ENCODE measurements around the gene FAM131A.
A peak's percentile ranks its signal among the peaks of the same experiment; 100 is the strongest.

FAM131A gene

DNA sequence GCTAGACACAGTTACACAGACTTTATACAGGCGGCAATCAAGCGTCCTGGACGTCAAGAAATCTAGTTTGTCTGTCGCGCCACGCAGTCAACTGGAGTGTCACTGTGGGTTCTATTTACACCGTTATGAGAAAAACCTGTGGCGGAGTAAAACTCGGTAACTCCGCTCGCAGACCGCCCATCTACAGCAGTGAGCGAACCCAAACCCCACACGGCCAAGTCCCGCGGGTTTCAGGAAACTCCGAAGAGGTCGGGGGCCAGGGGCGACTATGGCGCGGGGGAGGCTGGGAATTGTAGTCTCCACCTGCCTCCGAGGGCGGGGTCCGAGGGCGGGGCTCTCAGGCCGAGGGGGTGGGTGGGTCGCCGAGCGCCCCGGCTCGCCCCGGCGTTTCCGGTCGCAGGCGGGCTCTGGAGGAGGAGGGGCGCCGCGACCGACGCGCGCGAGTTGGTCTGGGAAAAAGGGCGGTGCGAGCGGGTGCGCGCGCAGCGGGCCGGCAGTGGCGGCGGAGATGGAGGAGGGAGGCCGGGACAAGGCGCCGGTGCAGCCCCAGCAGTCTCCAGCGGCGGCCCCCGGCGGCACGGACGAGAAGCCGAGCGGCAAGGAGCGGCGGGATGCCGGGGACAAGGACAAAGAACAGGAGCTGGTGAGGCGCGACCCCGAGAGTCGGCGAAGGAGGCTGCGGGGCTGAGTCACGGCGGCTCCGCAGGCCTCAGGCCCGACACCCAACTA is 38.5 kb upstream of the FAM131A start, which contains the start of gene PSMD2:
Gene PSMD2 (plus strand): TSS at position 483 of the 729 bp plus-strand sequence. CDS start 26 bp downstream, at position 509.
- H3K4me1 ChIP-seq (ENCODE audit: control insufficient read depth, insufficient read depth, low read length), result no peaks in the 10 kb centered on the region
- ChIA-PET CTCF (interaction anchor here (0.6 to 1.8 kb wide), 2 partner anchors 10 to 844 kb away, joined by 3 to 6 read pairs; no protein-coding TSS in a partner anchor), POLR2A (no interaction called here)
- peak within 1 kb of the TSS; percentile 76 for H3K27ac ChIP-seq (ENCODE audit: extremely low read depth, low read depth, low read length)
- peaks cover 15 to 44% of the 10 kb centered on the region in 2 experiments; a peak in 2 of 3 replicates for H3K36me3 ChIP-seq (ENCODE audit: control insufficient read depth in 2 of 2, insufficient read depth in 1 of 2, low read length in 2 of 2)
- peak within 1 kb of the TSS; percentile 98 for H3K4me3 ChIP-seq (ENCODE audit: low read depth, low read length)
- no peaks in the 10 kb centered on the region for H3K9me3 ChIP-seq (ENCODE audit: control insufficient read depth, insufficient read depth, low read depth, low read length)
- TF ChIP-seq KLF9 (tag by site-specific recombination; IDR thresholded peaks at IDR 0.05; ENCODE audit: low read depth) (peak; percentile 77), ZFP37 (tag by site-specific recombination; IDR thresholded peaks at IDR 0.05) (peak; percentile 65; the same call in 1 of the 2 replicates), ZNF76 (tag by site-specific recombination; IDR thresholded peaks at IDR 0.05; ENCODE audit: borderline replicate concordance, low read depth) (peak; percentile 75; the same call in 1 of the 2 replicates), KLF8 (tag by site-specific recombination; IDR thresholded peaks at IDR 0.05) (peak; percentile 40; the same call in 1 of the 2 replicates), ZNF324 (tag by site-specific recombination; IDR thresholded peaks at IDR 0.05) (no peak), BCL11A (tag by site-specific recombination; IDR thresholded peaks at IDR 0.05; ENCODE audit: low read depth) (no peak), ZNF843 (tag by site-specific recombination; IDR thresholded peaks at IDR 0.05) (peak; percentile 25; the same call in 1 of the 2 replicates), ZNF335 (tag by site-specific recombination; conservative IDR thresholded peaks at IDR 0.05) (peak; percentile 62), SP2 (tag by site-specific recombination; IDR thresholded peaks at IDR 0.05) (peak; percentile 62), KLF16 (tag by site-specific recombination; IDR thresholded peaks at IDR 0.05) (0 out of 2 replicates have a peak, but pooled peaks have one; percentile 24), ZNF2 (tag by site-specific recombination; IDR thresholded peaks at IDR 0.05) (peak; percentile 36; the same call in 1 of the 2 replicates), ZFP41 (tag by site-specific recombination; IDR thresholded peaks at IDR 0.05; ENCODE audit: borderline replicate concordance) (no peak), ZNF16 (tag by site-specific recombination; IDR thresholded peaks at IDR 0.05; ENCODE audit: low read depth) (no peak), ZNF121 (tag by site-specific recombination; IDR thresholded peaks at IDR 0.05) (0 out of 2 replicates have a peak, but pooled peaks have one; percentile 14), ZFHX2 (tag by site-specific recombination; conservative IDR thresholded peaks at IDR 0.05) (peak; percentile 65), MZF1 (tag by site-specific recombination; IDR thresholded peaks at IDR 0.05; ENCODE audit: borderline replicate concordance) (no peak), ZBTB17 (tag by site-specific recombination; IDR thresholded peaks at IDR 0.05) (peak; percentile 36; the same call in 1 of the 2 replicates), SP3 (tag by site-specific recombination; IDR thresholded peaks at IDR 0.05) (peak; percentile 66)
- TF ChIP-seq, protein P1, sequence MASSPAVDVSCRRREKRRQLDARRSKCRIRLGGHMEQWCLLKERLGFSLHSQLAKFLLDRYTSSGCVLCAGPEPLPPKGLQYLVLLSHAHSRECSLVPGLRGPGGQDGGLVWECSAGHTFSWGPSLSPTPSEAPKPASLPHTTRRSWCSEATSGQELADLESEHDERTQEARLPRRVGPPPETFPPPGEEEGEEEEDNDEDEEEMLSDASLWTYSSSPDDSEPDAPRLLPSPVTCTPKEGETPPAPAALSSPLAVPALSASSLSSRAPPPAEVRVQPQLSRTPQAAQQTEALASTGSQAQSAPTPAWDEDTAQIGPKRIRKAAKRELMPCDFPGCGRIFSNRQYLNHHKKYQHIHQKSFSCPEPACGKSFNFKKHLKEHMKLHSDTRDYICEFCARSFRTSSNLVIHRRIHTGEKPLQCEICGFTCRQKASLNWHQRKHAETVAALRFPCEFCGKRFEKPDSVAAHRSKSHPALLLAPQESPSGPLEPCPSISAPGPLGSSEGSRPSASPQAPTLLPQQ (tag by site-specific recombination; IDR thresholded peaks at IDR 0.05), result peak; percentile 41; the same call in 1 of the 2 replicates
- TF ChIP-seq, protein P2, sequence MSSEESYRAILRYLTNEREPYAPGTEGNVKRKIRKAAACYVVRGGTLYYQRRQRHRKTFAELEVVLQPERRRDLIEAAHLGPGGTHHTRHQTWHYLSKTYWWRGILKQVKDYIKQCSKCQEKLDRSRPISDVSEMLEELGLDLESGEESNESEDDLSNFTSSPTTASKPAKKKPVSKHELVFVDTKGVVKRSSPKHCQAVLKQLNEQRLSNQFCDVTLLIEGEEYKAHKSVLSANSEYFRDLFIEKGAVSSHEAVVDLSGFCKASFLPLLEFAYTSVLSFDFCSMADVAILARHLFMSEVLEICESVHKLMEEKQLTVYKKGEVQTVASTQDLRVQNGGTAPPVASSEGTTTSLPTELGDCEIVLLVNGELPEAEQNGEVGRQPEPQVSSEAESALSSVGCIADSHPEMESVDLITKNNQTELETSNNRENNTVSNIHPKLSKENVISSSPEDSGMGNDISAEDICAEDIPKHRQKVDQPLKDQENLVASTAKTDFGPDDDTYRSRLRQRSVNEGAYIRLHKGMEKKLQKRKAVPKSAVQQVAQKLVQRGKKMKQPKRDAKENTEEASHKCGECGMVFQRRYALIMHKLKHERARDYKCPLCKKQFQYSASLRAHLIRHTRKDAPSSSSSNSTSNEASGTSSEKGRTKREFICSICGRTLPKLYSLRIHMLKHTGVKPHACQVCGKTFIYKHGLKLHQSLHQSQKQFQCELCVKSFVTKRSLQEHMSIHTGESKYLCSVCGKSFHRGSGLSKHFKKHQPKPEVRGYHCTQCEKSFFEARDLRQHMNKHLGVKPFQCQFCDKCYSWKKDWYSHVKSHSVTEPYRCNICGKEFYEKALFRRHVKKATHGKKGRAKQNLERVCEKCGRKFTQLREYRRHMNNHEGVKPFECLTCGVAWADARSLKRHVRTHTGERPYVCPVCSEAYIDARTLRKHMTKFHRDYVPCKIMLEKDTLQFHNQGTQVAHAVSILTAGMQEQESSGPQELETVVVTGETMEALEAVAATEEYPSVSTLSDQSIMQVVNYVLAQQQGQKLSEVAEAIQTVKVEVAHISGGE (tag by site-specific recombination; conservative IDR thresholded peaks at IDR 0.05; ENCODE audit: low read depth), result peak; percentile 38; the same call in 1 of the 2 replicates
- TF ChIP-seq, protein P3, sequence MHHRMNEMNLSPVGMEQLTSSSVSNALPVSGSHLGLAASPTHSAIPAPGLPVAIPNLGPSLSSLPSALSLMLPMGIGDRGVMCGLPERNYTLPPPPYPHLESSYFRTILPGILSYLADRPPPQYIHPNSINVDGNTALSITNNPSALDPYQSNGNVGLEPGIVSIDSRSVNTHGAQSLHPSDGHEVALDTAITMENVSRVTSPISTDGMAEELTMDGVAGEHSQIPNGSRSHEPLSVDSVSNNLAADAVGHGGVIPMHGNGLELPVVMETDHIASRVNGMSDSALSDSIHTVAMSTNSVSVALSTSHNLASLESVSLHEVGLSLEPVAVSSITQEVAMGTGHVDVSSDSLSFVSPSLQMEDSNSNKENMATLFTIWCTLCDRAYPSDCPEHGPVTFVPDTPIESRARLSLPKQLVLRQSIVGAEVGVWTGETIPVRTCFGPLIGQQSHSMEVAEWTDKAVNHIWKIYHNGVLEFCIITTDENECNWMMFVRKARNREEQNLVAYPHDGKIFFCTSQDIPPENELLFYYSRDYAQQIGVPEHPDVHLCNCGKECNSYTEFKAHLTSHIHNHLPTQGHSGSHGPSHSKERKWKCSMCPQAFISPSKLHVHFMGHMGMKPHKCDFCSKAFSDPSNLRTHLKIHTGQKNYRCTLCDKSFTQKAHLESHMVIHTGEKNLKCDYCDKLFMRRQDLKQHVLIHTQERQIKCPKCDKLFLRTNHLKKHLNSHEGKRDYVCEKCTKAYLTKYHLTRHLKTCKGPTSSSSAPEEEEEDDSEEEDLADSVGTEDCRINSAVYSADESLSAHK (tag by site-specific recombination; IDR thresholded peaks at IDR 0.05), result peak; percentile 26; the same call in 1 of the 2 replicates
- TF ChIP-seq, protein P4, sequence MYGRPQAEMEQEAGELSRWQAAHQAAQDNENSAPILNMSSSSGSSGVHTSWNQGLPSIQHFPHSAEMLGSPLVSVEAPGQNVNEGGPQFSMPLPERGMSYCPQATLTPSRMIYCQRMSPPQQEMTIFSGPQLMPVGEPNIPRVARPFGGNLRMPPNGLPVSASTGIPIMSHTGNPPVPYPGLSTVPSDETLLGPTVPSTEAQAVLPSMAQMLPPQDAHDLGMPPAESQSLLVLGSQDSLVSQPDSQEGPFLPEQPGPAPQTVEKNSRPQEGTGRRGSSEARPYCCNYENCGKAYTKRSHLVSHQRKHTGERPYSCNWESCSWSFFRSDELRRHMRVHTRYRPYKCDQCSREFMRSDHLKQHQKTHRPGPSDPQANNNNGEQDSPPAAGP (tag by site-specific recombination; IDR thresholded peaks at IDR 0.05), result 0 out of 2 replicates have a peak, but pooled peaks have one; percentile 23
- TF ChIP-seq, protein P5, sequence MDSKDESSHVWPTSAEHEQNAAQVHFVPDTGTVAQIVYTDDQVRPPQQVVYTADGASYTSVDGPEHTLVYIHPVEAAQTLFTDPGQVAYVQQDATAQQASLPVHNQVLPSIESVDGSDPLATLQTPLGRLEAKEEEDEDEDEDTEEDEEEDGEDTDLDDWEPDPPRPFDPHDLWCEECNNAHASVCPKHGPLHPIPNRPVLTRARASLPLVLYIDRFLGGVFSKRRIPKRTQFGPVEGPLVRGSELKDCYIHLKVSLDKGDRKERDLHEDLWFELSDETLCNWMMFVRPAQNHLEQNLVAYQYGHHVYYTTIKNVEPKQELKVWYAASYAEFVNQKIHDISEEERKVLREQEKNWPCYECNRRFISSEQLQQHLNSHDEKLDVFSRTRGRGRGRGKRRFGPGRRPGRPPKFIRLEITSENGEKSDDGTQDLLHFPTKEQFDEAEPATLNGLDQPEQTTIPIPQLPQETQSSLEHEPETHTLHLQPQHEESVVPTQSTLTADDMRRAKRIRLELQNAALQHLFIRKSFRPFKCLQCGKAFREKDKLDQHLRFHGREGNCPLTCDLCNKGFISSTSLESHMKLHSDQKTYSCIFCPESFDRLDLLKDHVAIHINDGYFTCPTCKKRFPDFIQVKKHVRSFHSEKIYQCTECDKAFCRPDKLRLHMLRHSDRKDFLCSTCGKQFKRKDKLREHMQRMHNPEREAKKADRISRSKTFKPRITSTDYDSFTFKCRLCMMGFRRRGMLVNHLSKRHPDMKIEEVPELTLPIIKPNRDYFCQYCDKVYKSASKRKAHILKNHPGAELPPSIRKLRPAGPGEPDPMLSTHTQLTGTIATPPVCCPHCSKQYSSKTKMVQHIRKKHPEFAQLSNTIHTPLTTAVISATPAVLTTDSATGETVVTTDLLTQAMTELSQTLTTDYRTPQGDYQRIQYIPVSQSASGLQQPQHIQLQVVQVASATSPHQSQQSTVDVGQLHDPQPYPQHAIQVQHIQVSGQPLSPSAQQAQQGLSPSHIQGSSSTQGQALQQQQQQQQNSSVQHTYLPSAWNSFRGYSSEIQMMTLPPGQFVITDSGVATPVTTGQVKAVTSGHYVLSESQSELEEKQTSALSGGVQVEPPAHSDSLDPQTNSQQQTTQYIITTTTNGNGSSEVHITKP (tag by site-specific recombination; IDR thresholded peaks at IDR 0.05), result peak; percentile 68
